Stimulated activated CD8-positive, alpha-beta memory T cell treated with anti-CD3 and anti-CD28 coated beads, Interleukin-4, amount 100 ng/mL, for 24 hours (primary cell): ENCODE results near the gene STAC3.

Experiments used
- DNase-seq: peaks from one replicate; pipeline ENCODE4 v3.0.0-alpha.2; 2020; ENCODE audit warnings: low read depth

Gene STAC3

GRCh38 chr12:57210461-57210860 lies 40.5 kb downstream of the STAC3 start:
- DNase-seq, result no peak

DNA sequence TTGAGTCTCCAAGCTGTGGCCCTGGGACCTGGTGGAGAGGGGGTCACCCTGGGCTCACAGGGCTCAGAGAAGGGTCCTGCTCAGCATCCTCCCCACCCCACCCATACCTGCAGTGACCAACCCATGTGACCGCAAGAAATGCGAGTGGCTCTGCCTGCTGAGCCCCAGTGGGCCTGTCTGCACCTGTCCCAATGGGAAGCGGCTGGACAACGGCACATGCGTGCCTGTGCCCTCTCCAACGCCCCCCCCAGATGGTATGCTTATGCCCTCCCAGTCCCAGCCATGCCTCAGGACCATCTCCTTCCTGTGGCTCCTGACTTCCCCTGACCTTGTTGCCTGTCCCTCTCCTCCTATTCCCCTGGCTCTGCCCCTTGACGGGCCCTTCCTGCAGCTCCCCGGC lies 41.1 kb downstream of the STAC3 start:
- no peak for DNase-seq

DNA sequence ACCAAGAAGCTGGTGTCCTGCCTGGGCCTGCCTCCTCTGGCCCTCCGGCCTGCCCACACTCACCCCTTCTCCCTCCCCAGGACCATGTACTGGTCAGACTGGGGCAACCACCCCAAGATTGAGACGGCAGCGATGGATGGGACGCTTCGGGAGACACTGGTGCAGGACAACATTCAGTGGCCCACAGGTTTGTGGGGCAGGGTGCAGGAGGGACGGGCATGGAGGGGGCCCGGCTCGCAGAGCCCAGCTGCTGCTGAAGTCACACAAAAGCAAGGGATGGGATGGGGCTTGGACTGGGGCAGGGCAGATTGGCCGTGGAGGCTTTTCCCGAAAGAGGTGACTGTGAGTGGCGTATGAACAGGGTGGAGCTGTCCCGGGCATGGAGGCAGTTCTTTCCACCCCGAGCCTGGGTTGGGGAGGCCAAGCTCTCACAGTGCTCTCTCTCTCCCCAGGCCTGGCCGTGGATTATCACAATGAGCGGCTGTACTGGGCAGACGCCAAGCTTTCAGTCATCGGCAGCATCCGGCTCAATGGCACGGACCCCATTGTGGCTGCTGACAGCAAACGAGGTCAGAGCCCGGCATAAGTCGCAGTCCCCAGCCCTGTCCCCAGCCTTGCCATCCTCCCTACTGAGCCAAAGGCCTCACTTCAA lies 42.2 kb downstream of the STAC3 start:
- DNase-seq, result no peak

GRCh38 chr12:57207731-57208630 lies 43.0 kb downstream of the STAC3 start:
- DNase-seq, result no peak

- no peak for DNase-seq
Observed at GRCh38 chr12:57205931-57206330, 45.1 kb downstream of the STAC3 start.

DNA sequence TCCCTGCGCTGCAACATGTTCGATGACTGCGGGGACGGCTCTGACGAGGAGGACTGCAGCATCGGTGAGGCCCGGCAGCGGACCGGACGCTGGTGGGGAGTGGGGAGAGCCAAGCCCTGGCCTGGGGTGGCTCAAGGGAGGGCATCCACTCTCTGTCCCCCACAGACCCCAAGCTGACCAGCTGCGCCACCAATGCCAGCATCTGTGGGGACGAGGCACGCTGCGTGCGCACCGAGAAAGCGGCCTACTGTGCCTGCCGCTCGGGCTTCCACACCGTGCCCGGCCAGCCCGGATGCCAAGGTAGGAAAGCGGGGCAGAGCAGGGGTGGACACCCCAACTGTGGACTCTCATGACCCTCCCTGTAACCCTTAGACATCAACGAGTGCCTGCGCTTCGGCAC lies 45.8 kb downstream of the STAC3 start:
- no peak for DNase-seq

DNA sequence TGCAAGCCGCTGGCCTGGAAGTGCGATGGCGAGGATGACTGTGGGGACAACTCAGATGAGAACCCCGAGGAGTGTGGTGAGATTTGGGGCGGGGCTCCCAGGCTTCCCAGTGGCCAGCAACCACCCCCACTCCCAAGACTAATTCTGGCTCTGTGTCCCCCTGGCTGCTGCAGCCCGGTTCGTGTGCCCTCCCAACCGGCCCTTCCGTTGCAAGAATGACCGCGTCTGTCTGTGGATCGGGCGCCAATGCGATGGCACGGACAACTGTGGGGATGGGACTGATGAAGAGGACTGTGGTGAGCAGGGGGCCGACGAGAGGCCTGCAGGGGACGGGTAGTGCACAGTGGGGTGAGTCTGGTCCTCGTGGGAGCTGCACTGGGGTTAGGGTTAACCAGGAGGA lies 46.5 kb downstream of the STAC3 start:
- DNase-seq, result no peak

- no peak for DNase-seq
Observed at GRCh38 chr12:57203791-57204190, 47.2 kb downstream of the STAC3 start.

GRCh38 chr12:57203201-57203600 lies 47.8 kb downstream of the STAC3 start:
- no peak for DNase-seq

DNA sequence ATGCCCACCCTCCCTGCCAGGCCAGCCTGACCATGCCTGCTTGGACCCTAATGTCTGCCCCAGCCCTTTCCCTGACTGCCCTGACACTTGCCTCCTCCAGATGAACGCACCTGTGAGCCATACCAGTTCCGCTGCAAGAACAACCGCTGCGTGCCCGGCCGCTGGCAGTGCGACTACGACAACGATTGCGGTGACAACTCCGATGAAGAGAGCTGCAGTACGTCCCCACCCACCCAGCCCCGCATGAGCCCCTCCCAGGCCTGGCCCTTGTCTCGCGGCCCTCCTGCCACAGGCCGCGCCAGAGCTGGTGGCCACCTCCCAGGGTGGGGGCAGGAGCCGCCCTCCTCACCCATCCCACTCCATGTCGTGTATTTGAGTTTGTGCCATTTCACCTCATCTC lies 48.7 kb downstream of the STAC3 start:
- DNase-seq, result no peak

DNA sequence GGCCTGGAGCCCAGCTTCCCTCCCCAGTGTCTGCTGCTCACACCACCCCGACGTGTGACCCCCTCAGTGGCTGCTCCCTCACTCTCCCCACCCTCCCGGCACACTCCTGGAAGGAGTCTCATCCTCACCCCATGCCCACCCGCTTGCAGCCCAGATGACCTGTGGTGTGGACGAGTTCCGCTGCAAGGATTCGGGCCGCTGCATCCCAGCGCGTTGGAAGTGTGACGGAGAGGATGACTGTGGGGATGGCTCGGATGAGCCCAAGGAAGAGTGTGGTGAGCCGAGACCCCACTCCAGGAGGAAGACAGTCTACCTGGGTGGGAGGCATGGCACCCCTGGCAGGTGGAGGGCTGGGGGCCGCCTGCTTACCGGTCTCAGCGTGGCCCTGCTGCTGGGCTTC lies 49.4 kb downstream of the STAC3 start:
- no peak for DNase-seq

- DNase-seq, result no peak
Observed at GRCh38 chr12:57201219-57201618, 49.8 kb downstream of the STAC3 start.

- DNase-seq, result no peak
Observed at GRCh38 chr12:57200497-57200896, 50.5 kb downstream of the STAC3 start.

GRCh38 chr12:57199191-57199590 lies 51.8 kb downstream of the STAC3 start:
- no peak for DNase-seq

DNA sequence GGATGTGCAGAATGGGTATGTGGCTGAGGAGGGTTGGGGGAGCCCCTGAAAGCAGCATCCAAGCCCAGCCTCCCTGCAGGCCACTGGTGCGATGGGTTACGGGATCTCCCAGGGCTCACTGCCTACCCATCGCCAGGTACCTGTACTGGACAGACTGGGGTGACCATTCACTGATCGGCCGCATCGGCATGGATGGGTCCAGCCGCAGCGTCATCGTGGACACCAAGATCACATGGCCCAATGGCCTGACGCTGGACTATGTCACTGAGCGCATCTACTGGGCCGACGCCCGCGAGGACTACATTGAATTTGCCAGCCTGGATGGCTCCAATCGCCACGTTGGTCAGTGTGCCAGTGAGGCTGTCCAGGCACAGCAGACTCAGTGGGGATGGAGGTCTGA lies 52.7 kb downstream of the STAC3 start:
- DNase-seq, result no peak

GRCh38 chr12:57196956-57197355 lies 54.0 kb downstream of the STAC3 start:
- DNase-seq, result no peak

GRCh38 chr12:57196439-57196838 lies 54.5 kb downstream of the STAC3 start:
- no peak for DNase-seq

- no peak for DNase-seq
Observed at GRCh38 chr12:57195611-57196371, 55.2 kb downstream of the STAC3 start.

DNA sequence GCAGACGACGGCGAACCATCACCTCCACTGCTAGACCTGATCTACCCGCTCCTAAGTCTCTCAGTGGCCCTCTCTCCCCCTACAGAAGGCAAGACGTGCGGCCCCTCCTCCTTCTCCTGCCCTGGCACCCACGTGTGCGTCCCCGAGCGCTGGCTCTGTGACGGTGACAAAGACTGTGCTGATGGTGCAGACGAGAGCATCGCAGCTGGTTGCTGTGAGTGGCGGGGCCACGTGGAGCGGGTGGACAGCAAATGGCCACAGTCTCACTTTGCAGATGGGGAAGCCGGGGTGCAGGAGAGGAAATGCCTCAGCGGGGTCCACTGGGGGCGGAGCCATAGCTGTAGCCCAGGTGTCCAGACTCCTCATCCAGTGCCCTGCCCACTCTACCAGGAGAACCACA lies 55.8 kb downstream of the STAC3 start:
- no peak for DNase-seq

DNA sequence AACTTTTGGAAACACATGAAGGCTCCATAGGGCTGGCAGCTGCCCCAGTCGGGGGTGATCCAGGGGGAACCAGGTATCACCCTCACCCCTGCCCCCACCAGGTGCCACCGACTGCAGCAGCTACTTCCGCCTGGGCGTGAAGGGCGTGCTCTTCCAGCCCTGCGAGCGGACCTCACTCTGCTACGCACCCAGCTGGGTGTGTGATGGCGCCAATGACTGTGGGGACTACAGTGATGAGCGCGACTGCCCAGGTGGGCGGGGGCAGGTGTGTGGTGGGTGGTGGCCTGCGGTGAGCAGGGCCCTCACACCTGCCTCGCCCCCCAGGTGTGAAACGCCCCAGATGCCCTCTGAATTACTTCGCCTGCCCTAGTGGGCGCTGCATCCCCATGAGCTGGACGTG lies 56.7 kb downstream of the STAC3 start:
- no peak for DNase-seq

DNA sequence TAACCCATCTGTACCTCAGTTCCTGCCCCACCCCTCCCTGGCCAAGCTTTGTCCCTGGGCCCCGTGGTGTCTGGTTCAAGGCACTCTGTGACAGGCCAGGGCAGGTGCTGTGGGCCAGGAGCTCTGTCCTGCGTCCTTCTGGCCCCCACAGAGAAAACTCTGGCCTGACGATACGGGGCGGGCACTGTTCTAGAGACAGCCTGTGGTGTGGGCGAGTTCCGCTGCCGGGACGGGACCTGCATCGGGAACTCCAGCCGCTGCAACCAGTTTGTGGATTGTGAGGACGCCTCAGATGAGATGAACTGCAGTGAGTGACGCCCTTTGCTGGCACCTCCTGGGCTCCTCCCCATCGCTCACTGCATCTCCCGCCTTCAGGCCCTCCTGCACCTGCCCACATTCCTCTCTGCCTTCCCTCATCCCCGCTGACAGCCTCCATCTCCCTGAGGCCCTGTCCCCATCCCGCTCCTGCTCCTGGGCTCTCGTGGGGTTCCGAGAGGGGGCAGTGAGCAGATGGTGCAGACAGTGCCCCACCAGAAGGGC lies 57.2 kb downstream of the STAC3 start:
- DNase-seq, result no peak
